HG03103 (cell line): Measurements from ENCODE around the gene TGFBR2.

Source experiments
- ATAC-seq: cut with Tn5 transposase; IDR thresholded peaks from one replicate; pipeline ENCODE4 v1.9.1; 2021; ENCODE audit warnings: low read depth; ENCODE audit not compliant: unreplicated experiment

The TGFBR2 gene

DNA sequence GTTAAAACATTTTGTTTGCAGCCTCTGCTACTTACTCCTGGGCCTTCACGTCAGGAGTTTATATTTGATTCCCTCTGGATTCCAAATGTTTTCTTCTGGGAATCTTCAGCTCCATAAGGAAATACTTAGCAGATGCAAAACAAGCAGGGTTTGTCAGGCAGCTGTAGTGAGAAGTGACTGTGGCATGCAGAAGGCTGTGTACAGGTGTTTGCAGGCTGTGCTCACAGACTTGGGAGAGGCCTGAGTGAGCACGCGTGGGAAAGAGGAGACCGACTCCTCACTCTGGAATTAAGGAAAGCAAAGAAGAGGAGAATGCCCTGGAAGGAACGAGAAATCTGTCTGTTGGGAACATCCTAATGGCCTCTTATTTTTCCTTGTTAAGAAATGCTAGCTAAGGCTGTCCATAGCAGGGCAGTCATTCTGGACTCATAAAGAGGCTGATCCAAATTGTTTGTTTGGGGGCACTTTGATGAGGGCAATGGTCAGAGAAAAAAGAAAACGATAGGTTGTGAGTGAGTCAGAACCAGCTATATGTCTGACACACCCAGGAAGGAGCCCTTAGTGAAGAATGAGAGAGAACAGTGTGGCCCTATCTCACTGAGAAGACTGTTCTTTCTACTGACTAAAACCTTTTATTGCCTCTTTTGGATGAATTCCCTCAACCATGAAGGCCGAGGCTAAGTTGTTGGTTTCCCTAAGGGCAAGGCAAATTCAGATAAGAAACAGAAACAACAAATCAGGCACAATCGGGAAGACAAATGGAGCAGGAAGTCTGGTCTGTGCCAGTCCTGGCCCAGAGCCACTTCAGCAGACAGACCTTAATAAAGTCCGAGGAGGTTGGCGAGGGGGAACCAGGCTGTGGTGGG is 82.6 kb downstream of the TGFBR2 start:
- ATAC-seq = no peak

DNA sequence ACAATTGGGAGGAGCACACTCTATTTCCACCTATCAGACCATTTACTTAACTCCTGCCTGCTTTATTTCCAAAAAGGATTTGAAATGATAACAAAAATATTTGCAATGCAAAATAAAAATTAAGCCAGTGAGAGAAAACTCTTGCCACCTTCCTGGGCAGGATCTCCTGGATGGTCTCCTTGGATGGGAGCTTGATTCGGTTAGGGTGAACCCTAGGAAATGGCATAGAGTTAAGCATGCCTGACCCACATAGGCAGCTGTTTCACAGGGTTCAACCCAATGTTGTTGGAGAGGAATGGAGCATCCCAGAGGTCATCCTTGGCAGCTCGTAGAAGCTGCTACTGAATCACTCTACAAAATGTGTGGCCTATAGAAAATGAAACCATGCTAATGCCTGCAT is 83.8 kb downstream of the TGFBR2 start:
- no peak for ATAC-seq

DNA sequence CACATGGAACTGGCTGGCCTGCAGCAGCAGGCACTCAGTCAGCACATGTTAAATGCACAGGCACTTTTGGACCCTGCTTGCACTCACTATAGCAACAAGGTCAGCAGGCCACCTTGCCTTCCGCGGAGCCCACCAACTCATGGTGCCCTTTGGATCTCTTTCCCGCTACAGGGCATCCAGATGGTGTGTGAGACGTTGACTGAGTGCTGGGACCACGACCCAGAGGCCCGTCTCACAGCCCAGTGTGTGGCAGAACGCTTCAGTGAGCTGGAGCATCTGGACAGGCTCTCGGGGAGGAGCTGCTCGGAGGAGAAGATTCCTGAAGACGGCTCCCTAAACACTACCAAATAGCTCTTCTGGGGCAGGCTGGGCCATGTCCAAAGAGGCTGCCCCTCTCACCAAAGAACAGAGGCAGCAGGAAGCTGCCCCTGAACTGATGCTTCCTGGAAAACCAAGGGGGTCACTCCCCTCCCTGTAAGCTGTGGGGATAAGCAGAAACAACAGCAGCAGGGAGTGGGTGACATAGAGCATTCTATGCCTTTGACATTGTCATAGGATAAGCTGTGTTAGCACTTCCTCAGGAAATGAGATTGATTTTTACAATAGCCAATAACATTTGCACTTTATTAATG is 85.0 kb downstream of the TGFBR2 start:
- ATAC-seq = no peak

DNA sequence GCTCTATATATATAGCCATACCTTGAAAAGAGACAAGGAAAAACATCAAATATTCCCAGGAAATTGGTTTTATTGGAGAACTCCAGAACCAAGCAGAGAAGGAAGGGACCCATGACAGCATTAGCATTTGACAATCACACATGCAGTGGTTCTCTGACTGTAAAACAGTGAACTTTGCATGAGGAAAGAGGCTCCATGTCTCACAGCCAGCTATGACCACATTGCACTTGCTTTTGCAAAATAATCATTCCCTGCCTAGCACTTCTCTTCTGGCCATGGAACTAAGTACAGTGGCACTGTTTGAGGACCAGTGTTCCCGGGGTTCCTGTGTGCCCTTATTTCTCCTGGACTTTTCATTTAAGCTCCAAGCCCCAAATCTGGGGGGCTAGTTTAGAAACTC is 85.5 kb downstream of the TGFBR2 start:
- ATAC-seq = no peak

DNA sequence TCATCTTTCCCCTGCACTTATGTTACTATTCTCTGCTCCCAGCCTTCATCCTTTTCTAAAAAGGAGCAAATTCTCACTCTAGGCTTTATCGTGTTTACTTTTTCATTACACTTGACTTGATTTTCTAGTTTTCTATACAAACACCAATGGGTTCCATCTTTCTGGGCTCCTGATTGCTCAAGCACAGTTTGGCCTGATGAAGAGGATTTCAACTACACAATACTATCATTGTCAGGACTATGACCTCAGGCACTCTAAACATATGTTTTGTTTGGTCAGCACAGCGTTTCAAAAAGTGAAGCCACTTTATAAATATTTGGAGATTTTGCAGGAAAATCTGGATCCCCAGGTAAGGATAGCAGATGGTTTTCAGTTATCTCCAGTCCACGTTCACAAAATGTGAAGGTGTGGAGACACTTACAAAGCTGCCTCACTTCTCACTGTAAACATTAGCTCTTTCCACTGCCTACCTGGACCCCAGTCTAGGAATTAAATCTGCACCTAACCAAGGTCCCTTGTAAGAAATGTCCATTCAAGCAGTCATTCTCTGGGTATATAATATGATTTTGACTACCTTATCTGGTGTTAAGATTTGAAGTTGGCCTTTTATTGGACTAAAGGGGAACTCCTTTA is 86.2 kb downstream of the TGFBR2 start:
- ATAC-seq = no peak

DNA sequence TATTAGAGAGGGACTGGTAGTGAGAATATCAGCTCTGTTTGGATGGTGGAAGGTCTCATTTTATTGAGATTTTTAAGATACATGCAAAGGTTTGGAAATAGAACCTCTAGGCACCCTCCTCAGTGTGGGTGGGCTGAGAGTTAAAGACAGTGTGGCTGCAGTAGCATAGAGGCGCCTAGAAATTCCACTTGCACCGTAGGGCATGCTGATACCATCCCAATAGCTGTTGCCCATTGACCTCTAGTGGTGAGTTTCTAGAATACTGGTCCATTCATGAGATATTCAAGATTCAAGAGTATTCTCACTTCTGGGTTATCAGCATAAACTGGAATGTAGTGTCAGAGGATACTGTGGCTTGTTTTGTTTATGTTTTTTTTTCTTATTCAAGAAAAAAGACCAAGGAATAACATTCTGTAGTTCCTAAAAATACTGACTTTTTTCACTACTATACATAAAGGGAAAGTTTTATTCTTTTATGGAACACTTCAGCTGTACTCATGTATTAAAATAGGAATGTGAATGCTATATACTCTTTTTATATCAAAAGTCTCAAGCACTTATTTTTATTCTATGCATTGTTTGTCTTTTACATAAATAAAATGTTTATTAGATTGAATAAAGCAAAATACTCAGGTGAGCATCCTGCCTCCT is 87.2 kb downstream of the TGFBR2 start:
- ATAC-seq = peak; percentile 94

DNA sequence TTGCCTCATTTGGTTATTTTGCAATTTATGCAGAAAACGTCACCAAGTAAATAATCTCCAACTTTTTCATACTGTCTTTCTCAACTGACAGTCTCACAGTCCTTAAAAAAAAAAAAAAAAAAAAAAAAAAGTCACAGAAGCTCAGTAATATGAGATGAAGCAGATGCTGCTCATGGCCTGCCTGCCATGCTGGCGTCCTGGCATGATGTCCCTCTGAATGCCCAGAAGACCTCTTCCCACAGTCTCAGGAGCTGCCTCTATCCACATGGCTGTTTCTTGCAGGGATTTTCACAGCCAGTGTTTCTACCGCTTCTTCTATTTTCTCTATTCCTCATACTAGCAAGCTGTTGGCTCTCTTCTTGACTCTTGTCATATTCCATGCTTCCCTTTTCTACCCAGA is 87.7 kb downstream of the TGFBR2 start:
- no peak for ATAC-seq

DNA sequence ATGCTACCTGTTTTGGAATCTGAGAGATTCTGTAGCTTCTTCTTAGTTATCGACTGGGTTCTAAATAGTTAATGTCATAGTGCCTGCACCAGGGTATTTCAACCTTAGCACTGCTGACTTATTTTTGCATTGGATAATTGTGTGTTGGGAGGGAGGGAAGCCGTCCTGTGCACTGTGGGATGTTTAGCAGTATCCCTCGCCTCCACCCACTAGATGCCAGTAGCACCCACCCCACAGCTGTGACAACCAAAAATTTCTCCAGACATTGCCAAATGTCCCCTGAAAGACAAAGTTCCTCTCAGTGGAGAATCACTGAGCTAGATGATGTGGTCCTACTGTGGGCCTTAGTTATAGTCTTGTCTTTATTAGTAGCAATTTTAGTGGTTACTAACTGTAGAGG is 88.3 kb downstream of the TGFBR2 start:
- ATAC-seq = no peak

DNA sequence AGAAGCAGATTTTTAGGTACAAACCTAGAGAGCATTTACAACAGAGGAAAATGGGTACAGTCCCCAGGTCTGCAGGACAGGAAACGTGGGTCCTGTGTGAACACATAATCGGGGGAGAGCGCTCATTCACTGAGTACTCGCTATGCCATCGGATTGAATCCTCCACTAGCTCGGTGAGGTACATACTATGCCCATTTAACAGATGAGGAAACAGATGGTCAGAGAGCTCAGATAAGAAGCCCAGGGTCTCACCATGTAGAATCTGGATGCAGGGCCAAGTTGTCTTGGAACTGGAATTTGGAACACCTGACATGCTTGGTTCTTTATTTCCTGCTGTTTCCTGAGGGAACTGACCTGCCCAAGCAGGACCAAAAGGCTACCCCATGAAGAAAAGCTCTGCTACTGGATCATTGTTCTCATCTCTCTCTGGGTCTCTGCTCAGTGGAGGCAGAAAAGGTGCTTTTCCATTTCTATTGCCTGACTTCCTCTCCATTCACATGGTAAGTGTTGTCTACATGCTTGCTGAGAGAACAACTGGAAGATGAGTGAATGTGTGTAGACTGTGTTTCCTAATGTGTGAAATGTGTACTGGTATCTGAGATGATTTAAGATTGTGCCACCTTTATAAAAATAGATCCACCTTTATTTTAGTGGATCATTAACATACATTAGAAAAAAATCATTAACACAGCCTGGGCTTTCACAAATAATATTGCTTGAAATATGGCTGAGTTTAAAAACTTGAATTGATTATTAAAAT is 89.1 kb downstream of the TGFBR2 start:
- ATAC-seq = no peak

DNA sequence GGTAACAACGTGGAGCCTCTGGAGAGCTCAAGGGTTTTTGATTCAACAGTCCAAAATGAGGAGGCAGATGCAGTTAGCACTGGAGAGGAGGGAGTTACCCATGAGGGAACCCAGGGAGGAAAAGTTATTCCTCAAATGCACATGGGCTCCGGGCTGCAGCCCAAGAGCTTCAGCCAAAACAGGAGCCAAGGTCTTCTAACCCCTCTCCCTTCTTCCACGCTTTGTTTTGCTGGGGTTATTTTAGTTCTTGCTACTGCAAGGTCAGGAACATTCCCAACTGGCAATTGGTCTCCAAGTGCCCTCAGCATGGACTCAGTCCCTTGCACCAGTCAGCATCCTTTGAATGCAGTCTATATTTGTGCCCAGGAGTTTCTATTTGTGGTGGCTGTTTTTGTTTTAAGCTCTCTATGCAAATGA is 90.0 kb downstream of the TGFBR2 start:
- ATAC-seq = no peak

DNA sequence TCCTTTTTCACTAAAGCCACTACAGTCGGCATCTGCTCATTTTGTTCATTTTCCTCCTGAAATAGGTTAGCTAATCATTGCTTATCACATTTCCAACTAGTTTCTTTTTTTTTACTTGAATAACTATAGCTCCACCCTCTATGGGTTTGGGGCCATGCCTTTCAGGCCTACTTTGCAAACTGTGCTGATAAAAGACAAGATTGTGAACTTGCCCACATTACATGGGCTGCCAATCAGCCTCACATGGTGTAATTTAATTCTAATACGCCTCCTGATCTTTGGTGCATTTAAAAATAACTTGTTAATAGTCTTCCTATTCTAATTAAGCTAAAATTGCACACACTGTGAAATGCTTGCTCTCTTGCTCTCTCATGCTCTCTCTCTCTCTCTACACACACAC is 90.5 kb downstream of the TGFBR2 start:
- no peak for ATAC-seq

DNA sequence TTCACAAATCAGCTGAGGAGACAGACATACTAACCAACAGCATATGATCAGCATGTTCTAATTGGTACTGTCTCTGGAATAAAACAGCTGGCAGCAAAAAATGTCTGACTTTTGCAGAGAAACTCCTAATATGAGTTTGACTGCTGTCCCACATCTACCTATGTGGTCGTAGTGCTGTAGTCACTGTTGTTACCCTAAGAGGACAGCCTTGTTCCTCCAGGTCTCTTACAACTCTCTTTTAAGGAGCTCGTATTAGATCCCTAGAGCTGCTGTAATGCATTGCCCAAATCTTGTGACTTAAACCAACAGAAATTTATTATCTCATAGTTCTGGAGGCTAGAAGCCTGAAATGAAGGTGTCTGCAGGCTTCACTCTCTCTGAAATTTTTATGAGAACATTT is 92.1 kb downstream of the TGFBR2 start:
- ATAC-seq = no peak

DNA sequence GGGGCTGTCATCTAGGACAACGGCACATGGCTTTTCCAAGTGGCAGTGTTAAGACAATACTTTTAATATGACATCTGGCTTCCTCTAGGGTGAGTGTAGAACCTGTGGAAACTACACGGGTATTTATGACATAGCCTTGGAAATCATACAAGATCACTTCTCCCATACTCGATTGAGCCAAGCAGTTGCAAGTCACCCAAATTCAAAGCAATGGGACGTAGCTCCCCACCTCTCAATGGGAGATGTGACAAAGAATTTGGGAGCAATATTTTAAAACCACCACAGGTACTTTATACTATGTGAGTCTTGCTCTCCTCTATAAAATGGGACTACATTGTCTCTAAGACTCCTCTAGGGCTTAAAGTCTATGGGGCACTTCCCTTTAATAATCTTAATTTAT is 93.5 kb downstream of the TGFBR2 start:
- no peak for ATAC-seq

DNA sequence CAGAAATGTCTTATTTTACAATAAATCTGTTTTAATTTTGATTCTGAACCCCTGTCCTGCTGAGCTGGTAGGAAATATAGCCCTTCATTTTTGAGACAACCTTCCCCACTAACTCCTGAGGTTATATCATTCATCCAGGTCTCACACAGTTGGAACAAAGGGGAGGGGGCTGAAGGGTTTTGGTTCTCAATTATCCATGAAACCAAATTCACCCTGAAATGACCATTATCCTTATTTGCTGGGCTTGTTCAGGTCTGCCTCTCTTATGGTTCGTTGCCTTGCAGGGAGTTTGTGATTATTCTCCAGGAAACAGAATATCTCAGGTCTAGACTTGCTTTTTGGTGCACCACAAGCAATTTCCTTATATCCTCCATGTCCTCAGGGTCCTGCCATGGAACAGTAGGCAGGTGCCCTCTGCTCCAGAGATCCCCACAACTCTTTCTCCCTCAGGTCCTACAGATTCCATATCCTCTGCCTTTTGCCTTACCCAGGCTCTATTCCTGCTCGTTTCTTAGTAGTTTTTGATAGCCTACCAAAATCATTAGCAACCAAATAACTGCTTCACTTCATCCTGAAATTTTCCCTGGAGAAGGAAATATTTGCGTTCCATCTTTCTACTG is 94.4 kb downstream of the TGFBR2 start:
- ATAC-seq = no peak

DNA sequence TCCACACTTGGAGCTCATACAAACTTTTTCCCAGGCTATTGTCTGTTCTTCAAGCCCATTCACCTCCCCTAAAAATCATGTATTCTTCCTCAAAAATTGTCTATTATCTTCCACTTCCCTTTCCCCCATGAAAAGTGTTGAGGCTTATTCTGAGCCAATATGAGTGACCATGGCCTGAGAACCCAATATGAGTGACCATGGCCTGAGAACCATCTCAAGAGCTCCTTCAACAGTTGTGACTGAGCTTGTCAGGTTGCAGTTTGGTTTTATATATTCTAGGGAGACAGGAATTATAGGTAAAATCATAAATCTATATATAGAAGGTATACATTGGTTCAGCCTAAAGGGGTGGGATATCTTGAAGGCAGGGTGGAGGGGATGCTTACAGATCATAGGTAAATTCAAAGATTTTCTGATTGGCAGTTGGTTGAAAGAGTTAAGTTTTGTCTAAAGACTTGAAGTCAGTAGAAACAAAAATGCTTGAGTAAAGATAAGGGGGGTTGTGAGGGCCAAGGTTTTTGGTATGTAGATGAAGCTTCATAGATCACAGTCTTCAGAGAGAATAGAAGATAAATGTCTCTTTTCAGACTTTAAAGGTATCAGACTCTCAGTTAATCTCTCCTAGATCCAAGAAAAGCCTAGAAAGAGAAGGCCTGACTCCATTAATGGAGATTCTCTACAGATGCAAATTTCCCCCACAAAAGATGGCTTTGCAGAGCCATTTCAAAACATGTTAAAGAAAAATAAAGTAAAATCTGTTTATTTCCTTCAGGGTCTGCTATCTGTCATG is 95.8 kb downstream of the TGFBR2 start:
- ATAC-seq = no peak

DNA sequence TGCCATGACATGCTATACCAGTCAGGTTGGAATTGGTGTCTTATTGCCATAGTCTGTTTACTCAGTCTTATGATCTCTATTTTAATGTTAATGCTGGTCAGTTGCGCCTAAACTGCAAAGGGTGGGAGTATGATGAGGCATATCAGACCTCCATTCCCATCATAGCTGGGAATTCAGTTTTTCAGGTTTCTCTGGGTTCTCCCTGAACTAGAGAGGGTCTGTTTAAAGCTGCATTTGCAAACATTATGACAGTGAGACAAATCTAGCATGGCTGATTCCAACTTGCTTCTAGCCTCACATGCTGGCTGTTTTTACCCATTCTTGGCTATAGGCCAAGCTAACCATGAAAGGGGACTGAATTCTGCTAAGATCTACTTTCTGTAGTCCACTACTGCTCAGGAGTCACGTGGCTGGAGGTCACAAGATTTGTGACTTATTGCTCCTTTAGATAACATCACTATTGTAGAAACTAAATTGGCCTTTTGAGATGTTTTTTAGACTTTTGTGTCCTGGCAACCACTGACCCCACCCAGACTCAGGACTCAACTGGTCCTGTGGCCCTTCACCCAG is 96.5 kb downstream of the TGFBR2 start:
- no peak for ATAC-seq

DNA sequence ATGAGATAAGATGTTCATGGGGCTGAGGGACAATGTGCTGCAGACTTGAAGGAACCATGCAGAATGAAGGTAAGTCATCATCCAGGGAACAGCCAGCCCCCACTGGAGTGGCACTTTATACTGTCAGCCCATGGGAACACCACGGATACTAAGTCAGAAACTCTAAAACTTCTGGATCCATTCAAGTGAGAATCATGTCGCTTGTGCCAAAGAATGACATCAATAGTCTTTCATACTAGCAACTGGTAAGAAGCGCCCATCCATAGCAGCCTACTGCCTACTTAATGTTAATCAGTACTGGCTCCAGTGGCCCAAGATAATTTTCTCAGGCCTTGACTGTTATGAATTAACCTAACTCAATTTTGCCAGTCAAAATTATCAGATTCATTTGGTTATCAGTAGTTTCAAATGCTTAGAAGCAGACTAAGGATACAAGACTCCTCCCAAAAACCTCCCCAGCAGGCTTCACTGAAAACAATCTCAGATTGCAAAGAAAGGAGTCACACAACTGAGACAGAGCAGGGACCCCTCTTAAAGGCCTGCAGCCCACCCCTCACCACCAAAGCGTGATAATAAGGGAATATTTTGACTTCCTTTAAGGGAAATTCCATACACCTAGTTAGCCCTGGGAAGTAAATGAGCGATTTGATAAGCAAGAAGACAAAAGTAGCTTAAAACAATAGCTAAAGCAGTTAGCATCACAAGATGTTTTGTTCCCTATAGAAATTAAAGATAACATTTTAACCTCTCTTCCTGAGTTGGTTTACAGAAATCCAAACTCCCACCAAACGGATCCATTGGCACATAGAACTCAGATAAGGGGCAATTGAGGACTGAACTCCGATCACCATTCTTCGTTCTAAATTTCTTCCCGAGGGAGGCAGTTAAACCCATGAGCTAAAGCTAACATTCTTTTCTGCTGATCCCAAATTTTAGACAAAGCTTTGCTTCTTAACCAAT is 98.8 kb downstream of the TGFBR2 start:
- no peak for ATAC-seq

DNA sequence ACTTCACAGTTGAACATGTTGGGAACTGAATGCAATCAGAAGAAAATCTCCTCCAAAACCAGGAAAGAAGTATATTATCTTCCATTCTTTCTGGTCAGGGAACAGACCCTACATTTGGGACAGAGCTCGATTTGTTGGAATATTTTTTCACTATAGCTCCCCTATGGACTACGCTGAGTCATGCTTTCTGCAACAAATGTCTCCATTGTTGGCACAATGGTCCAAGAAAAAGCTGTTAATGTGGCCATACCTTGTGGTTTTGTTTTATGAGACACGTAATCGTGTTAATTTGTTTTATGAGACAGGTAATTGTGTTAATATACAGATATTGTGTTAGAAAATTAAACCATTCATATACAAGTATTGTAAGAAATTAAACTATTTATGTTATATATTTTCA is 101.4 kb downstream of the TGFBR2 start:
- no peak for ATAC-seq
